Measurements from ENCODE around the gene ANXA9.

ANXA9 gene

GRCh38 chr1:150974580-150975478, 7.3 kb upstream of the ANXA9 start, which contains the start of gene CERS2:
TSS of gene CERS2 (minus strand) at chr1:150974835. CDS start at chr1:150969090, 5,745 bp downstream.
- DNase-seq = peak; percentile 65

GRCh38 chr1:150976401-150976821, 5.7 kb upstream of the ANXA9 start:
- DNase-seq = no peak

GRCh38 chr1:150976879-150977694, 5.0 kb upstream of the ANXA9 start:
- DNase-seq = peak; percentile 76

GRCh38 chr1:150979092-150980056, 2.7 kb upstream of the ANXA9 start:
- DNase-seq = peak; percentile 93

GRCh38 chr1:150981177-150981804, 801 bp upstream of the ANXA9 start:
- no peak for DNase-seq

GRCh38 chr1:150985179-150985825, 3.2 kb downstream of the ANXA9 start:
- no peak for DNase-seq

GRCh38 chr1:150987924-150988323, 5.8 kb downstream of the ANXA9 start:
- DNase-seq = no peak

- no peak for DNase-seq
These were observed 10.5 kb downstream of the ANXA9 start for GRCh38 chr1:150992626-150993025.

- DNase-seq = no peak
These were observed 12.2 kb downstream of the ANXA9 start for GRCh38 chr1:150994248-150994647.

- DNase-seq = no peak
These were observed 13.4 kb downstream of the ANXA9 start for GRCh38 chr1:150995460-150995859.

GRCh38 chr1:150995896-150996295, 13.8 kb downstream of the ANXA9 start:
- DNase-seq = peak; percentile 31

GRCh38 chr1:150997126-150997872, 15.2 kb downstream of the ANXA9 start:
- DNase-seq = no peak

- DNase-seq = no peak
These were observed 15.9 kb downstream of the ANXA9 start for GRCh38 chr1:150997949-150998348.

- peak; percentile 25 for DNase-seq
These were observed 17.1 kb downstream of the ANXA9 start for GRCh38 chr1:150999051-150999674.

- DNase-seq = no peak
These were observed 17.8 kb downstream of the ANXA9 start for GRCh38 chr1:150999926-151000325.

GRCh38 chr1:151000408-151000807, 18.3 kb downstream of the ANXA9 start:
- no peak for DNase-seq

GRCh38 chr1:151001602-151002001, 19.5 kb downstream of the ANXA9 start:
- no peak for DNase-seq

GRCh38 chr1:151002051-151002450, 20.0 kb downstream of the ANXA9 start:
- no peak for DNase-seq

GRCh38 chr1:151002611-151003010, 20.5 kb downstream of the ANXA9 start:
- DNase-seq = no peak

- DNase-seq = no peak
These were observed 21.1 kb downstream of the ANXA9 start for GRCh38 chr1:151003180-151003579.
